Naive thymus-derived CD4-positive, alpha-beta T cell (primary cell): ENCODE results near the gene BMP7. TPM values are rescaled to one million over a fixed set of nuclear protein-coding genes. Genes with fewer than 3 reads are reported as not detected.
"Not testable (repeated sequence)": the region's sequence is repeated elsewhere in the genome, so short reads cannot be mapped to it uniquely, and the experiment has no call there.

Experiments
- ATAC-seq: fragments of 150-1000 bp; cut with Tn5 transposase; 2 replicates; pipeline ENCODE4 v1.10.0; 2021; ENCODE audit warnings: mild to moderate bottlenecking, moderate library complexity
- CTCF ChIA-PET: fragments of 350-600 bp; sonication (Branson Sonifier 250); formaldehyde crosslinking; loops from one replicate; lab custom pipeline; 2021; ENCODE audit warnings: antibody characterized with exemption; lab: Charles Lee
- POLR2A ChIA-PET: fragments of 350-600 bp; sonication (Branson Sonifier 250); formaldehyde crosslinking; loops from one replicate; lab custom pipeline; 2021; ENCODE audit warnings: antibody characterized with exemption, inconsistent platforms; lab: Charles Lee
- DNase-seq, 9 donors: peaks; one replicate each; pipeline versions ENCODE4 v3.0.0 to v3.0.0-alpha.2; 2020 to 2022; ENCODE audit warnings: mixed read lengths in 1 of 9
- H3K27ac ChIP-seq: one replicate; pipeline ENCODE4 v1.7.0; 2013; ENCODE audit warnings: mild to moderate bottlenecking, low read depth, low read length, moderate library complexity
- H3K27me3 ChIP-seq, 2 donors: one replicate each; pipeline ENCODE4 v1.7.0; 2013; ENCODE audit warnings: low read length in 2 of 2, mild to moderate bottlenecking in 2 of 2, moderate library complexity in 2 of 2; ENCODE audit not compliant: control insufficient read depth in 2 of 2, insufficient read depth in 2 of 2
- H3K36me3 ChIP-seq, 3 experiments: 1 replicate in 2 of 3; 2 replicates in 1 of 3; pipeline ENCODE4 v1.7.0; 2013; ENCODE audit warnings: low read length in 3 of 3, mild to moderate bottlenecking in 3 of 3, moderate library complexity in 1 of 3; ENCODE audit not compliant: insufficient read depth in 3 of 3, control insufficient read depth in 2 of 3
- H3K4me1 ChIP-seq, 2 donors: one replicate each; pipeline ENCODE4 v1.7.0; 2013; ENCODE audit warnings: low read length in 2 of 2, mild to moderate bottlenecking in 2 of 2, moderate library complexity in 1 of 2; ENCODE audit not compliant: control insufficient read depth in 2 of 2, insufficient read depth in 2 of 2
- H3K4me3 ChIP-seq: 2 replicates; pipeline ENCODE4 v1.7.0; 2013; ENCODE audit warnings: mild to moderate bottlenecking, low read length
- H3K9me3 ChIP-seq, 3 experiments: 1 replicate in 2 of 3; 2 replicates in 1 of 3; pipeline ENCODE4 v1.7.0; 2013; ENCODE audit warnings: low read length in 3 of 3; ENCODE audit not compliant: control insufficient read depth in 2 of 3
- H3K27ac Mint-ChIP-seq, 9 donors: one replicate each; pipeline ENCODE4 v1.8.0; 2020 to 2022; ENCODE audit warnings: mixed read lengths in 9 of 9, mild to moderate bottlenecking in 8 of 9, moderate library complexity in 5 of 9, inconsistent platforms in 2 of 9
- H3K27me3 Mint-ChIP-seq, 5 donors: one replicate each; pipeline ENCODE4 v1.8.0; 2021 to 2022; ENCODE audit warnings: mixed read lengths in 5 of 5, mild to moderate bottlenecking in 1 of 5
- H3K36me3 Mint-ChIP-seq, 5 donors: one replicate each; pipeline ENCODE4 v1.8.0; 2020 to 2022; ENCODE audit warnings: mixed read lengths in 5 of 5, mild to moderate bottlenecking in 3 of 5, inconsistent platforms in 1 of 5
- H3K4me1 Mint-ChIP-seq, 7 donors: one replicate each; pipeline ENCODE4 v1.8.0; 2020 to 2022; ENCODE audit warnings: mixed read lengths in 7 of 7, mild to moderate bottlenecking in 3 of 7, inconsistent platforms in 1 of 7
- H3K4me3 Mint-ChIP-seq, 10 donors: one replicate each; pipeline ENCODE4 v1.8.0; 2020 to 2022; ENCODE audit warnings: mild to moderate bottlenecking in 10 of 10, mixed read lengths in 10 of 10, moderate library complexity in 6 of 10, inconsistent platforms in 2 of 10
- H3K9me3 Mint-ChIP-seq, 11 donors: one replicate each; pipeline ENCODE4 v1.8.0; 2020 to 2022; ENCODE audit warnings: mixed read lengths in 11 of 11, mild to moderate bottlenecking in 4 of 11, inconsistent platforms in 1 of 11, moderate library complexity in 1 of 11
- intact Hi-C, 2 donors: fragments of 100-400 bp; cut with micrococcal nuclease; formaldehyde crosslinking; loops; one replicate each; pipeline ENCODE4 v1.15.1; 2023
- polyA plus RNA-seq, 2 donors: library from polyadenylated mRNA; unstranded; fragments of 300-500 nt; fragmentation: Illumina TruSeq; gene quantifications; one replicate each; pipeline ENCODE4 v1.2.3, GENCODE V29; 2021
- total RNA-seq, 6 experiments: library from RNA in 5 of 6; stranded (reverse) in 5 of 6; gene quantifications; 1 replicate in 5 of 6; 2 replicates in 1 of 6; pipeline ENCODE4 v1.2.3 and lab custom pipeline; 2021 to 2026

The BMP7 gene
- total and polyA plus RNA-seq, 7 experiments from 2014 or later = not detected

- CTCF ChIA-PET = no interaction called here
- Mint-ChIP-seq H3K27me3 (peaks cover 0 to 38% (median 5%) of the 10 kb centered on the region in 5 donors), H3K27ac (no peak overlapping the region), H3K36me3 (peaks cover 0 to 1% (median 0%) of the 10 kb centered on the region in 5 donors), H3K9me3 (peaks cover 0 to 6% (median 0%) of the 10 kb centered on the region in 11 donors), H3K4me3 (peak overlapping the region in 1 of 10 donors; percentile 8), H3K4me1 (no peaks in the 10 kb centered on the region)
- Histone ChIP-seq H3K27ac (no peak overlapping the region), H3K4me3 (no peak overlapping the region), H3K27me3 (no peaks in the 10 kb centered on the region), H3K9me3 (no peaks in the 10 kb centered on the region), H3K4me1 (no peaks in the 10 kb centered on the region), H3K36me3 (no peaks in the 10 kb centered on the region)
- intact Hi-C loops = no loop called here
- ATAC-seq = no peak
- POLR2A ChIA-PET = no interaction called here
- DNase-seq = no peak
These were observed 106.4 kb downstream of the BMP7 start for GRCh38 chr20:57159945-57160610.

GRCh38 chr20:57159193-57159851 is 107.1 kb downstream of the BMP7 start:
- Histone ChIP-seq H3K27ac (no peak overlapping the region), H3K27me3 (no peaks in the 10 kb centered on the region), H3K4me3 (no peak overlapping the region), H3K4me1 (no peaks in the 10 kb centered on the region), H3K36me3 (no peaks in the 10 kb centered on the region), H3K9me3 (no peaks in the 10 kb centered on the region)
- Mint-ChIP-seq H3K27ac (no peak overlapping the region), H3K4me3 (no peak overlapping the region), H3K9me3 (peaks cover 0 to 4% (median 0%) of the 10 kb centered on the region in 11 donors), H3K27me3 (peaks cover 0 to 36% (median 5%) of the 10 kb centered on the region in 5 donors), H3K36me3 (no peaks in the 10 kb centered on the region), H3K4me1 (no peaks in the 10 kb centered on the region)
- ChIA-PET POLR2A (no interaction called here), CTCF (no interaction called here)
- ATAC-seq = no peak
- intact Hi-C loops = no loop called here
- DNase-seq = no peak

GRCh38 chr20:57158474-57158873 is 108.0 kb downstream of the BMP7 start:
- Histone ChIP-seq H3K4me3 (no peak overlapping the region), H3K27me3 (no peaks in the 10 kb centered on the region), H3K4me1 (no peaks in the 10 kb centered on the region), H3K36me3 (no peaks in the 10 kb centered on the region), H3K27ac (no peak overlapping the region), H3K9me3 (no peaks in the 10 kb centered on the region)
- H3K36me3 Mint-ChIP-seq = no peaks in the 10 kb centered on the region
- no peaks in the 10 kb centered on the region for H3K9me3 Mint-ChIP-seq
- H3K27ac Mint-ChIP-seq = no peak overlapping the region
- ChIA-PET POLR2A (no interaction called here), CTCF (no interaction called here)
- DNase-seq = no peak
- peaks cover 0 to 35% (median 5%) of the 10 kb centered on the region in 5 donors for H3K27me3 Mint-ChIP-seq
- intact Hi-C loops = no loop called here
- no peaks in the 10 kb centered on the region for H3K4me1 Mint-ChIP-seq
- ATAC-seq = no peak
- H3K4me3 Mint-ChIP-seq = no peak overlapping the region

- H3K9me3 Mint-ChIP-seq, intact Hi-C loops, H3K9me3 ChIP-seq, H3K27ac Mint-ChIP-seq, H3K4me3 Mint-ChIP-seq, H3K27ac ChIP-seq, H3K36me3 Mint-ChIP-seq, H3K36me3 ChIP-seq, H3K4me1 ChIP-seq, H3K4me3 ChIP-seq, DNase-seq, CTCF ChIA-PET, H3K4me1 Mint-ChIP-seq, POLR2A ChIA-PET, H3K27me3 ChIP-seq, ATAC-seq: not testable (repeated sequence)
- H3K27me3 Mint-ChIP-seq = peaks cover 0 to 38% (median 5%) of the 10 kb centered on the region in 5 donors
These were observed 108.7 kb downstream of the BMP7 start for GRCh38 chr20:57157787-57158186.

GRCh38 chr20:57157106-57157691 is 109.2 kb downstream of the BMP7 start:
- H3K36me3 Mint-ChIP-seq = no peaks in the 10 kb centered on the region
- H3K4me1 Mint-ChIP-seq = no peaks in the 10 kb centered on the region
- Histone ChIP-seq H3K27ac (no peak overlapping the region), H3K27me3 (no peaks in the 10 kb centered on the region), H3K4me1 (no peaks in the 10 kb centered on the region), H3K9me3 (no peaks in the 10 kb centered on the region), H3K4me3 (no peak overlapping the region), H3K36me3 (no peaks in the 10 kb centered on the region)
- H3K27ac Mint-ChIP-seq = no peak overlapping the region
- ChIA-PET CTCF (no interaction called here), POLR2A (no interaction called here)
- peaks cover 0 to 38% (median 5%) of the 10 kb centered on the region in 5 donors for H3K27me3 Mint-ChIP-seq
- no peak overlapping the region for H3K4me3 Mint-ChIP-seq
- no peaks in the 10 kb centered on the region for H3K9me3 Mint-ChIP-seq
- DNase-seq (no peak), ATAC-seq (no peak)
- intact Hi-C loops = no loop called here

GRCh38 chr20:57156011-57156729 is 110.3 kb downstream of the BMP7 start:
- peaks cover 0 to 3% (median 0%) of the 10 kb centered on the region in 5 donors for H3K36me3 Mint-ChIP-seq
- CTCF ChIA-PET = no interaction called here
- no peak overlapping the region for H3K4me3 ChIP-seq
- no peaks in the 10 kb centered on the region for H3K4me1 Mint-ChIP-seq
- H3K27ac Mint-ChIP-seq = no peak overlapping the region
- H3K9me3 Mint-ChIP-seq = peaks cover 0 to 7% (median 0%) of the 10 kb centered on the region in 11 donors
- H3K27ac ChIP-seq = no peak overlapping the region
- H3K27me3 Mint-ChIP-seq = peaks cover 0 to 38% (median 5%) of the 10 kb centered on the region in 5 donors
- no peaks in the 10 kb centered on the region for H3K4me1 ChIP-seq
- H3K4me3 Mint-ChIP-seq = no peak overlapping the region
- intact Hi-C loops = no loop called here
- no peaks in the 10 kb centered on the region for H3K9me3 ChIP-seq
- no peaks in the 10 kb centered on the region for H3K36me3 ChIP-seq
- H3K27me3 ChIP-seq = no peaks in the 10 kb centered on the region
- POLR2A ChIA-PET = no interaction called here
- DNase-seq = no peak
- ATAC-seq = no peak
